ENCODE results near the gene EEF1AKMT1. TPM values are rescaled to one million over a fixed set of nuclear protein-coding genes. Genes with fewer than 3 reads are reported as not detected.

EEF1AKMT1 gene
- total and polyA plus RNA-seq, 10 of the 15 experiments (the other 5 are each of a cell fraction or from before 2014, with no cell fraction given) = 7.9 to 44.5 (median 11.0) TPM

- Histone ChIP-seq H3K36me3 (ENCODE audit: control insufficient read depth in 2 of 2, insufficient read depth in 2 of 2, low read length in 1 of 2) (no peaks in the 10 kb centered on the region), H3K27me3 (replicated peaks in 1 of 2; ENCODE audit: control insufficient read depth in 2 of 2, insufficient read depth in 2 of 2, low read length in 1 of 2) (no peaks in the 10 kb centered on the region), H3K4me3 (no peak overlapping the region), H3K4me1 (ENCODE audit: control insufficient read depth, insufficient read depth, low read length) (no peaks in the 10 kb centered on the region), H2AFZ (ENCODE audit: control insufficient read depth, low read depth, low read length) (no peak overlapping the region), H3K4me2 (ENCODE audit: control insufficient read depth, insufficient read depth) (no peak overlapping the region), H3K9ac (ENCODE audit: control insufficient read depth, insufficient read depth, low read length) (no peak overlapping the region), H3K9me3 (replicated peaks; ENCODE audit: control insufficient read depth, insufficient read depth, low read length) (no peaks in the 10 kb centered on the region), H4K20me1 (ENCODE audit: control insufficient read depth, insufficient read depth) (no peaks in the 10 kb centered on the region), H3K79me2 (ENCODE audit: control insufficient read depth, insufficient read depth, low read length) (no peaks in the 10 kb centered on the region), H3K27ac (ENCODE audit: control insufficient read depth, insufficient read depth) (no peak overlapping the region)
- POLR2A ChIA-PET = no interaction called here
- BruUV-seq (replicated peaks) = no TSS peak
- SMC1A ChIA-PET (ENCODE audit: uncharacterized antibody, unreplicated experiment) = interaction anchor here (1.2 kb wide), 1 partner anchor 224 kb away, joined by 4 read pairs; no protein-coding TSS in a partner anchor
- CTCF ChIA-PET = interaction anchor here (1.5 to 2.0 kb wide), 4 partner anchors 113 to 223 kb away, joined by 5 to 12 read pairs (median 7); no protein-coding TSS in a partner anchor
- in situ Hi-C loops (cut with MboI) (no loop called here), intact Hi-C loops (cut with micrococcal nuclease; ENCODE audit: unreplicated experiment) (no loop called here)
- DNase-seq (ENCODE audit: low read depth, low spot score) = no peak
- FAIRE-seq = no peak
- RAD21 ChIA-PET (ENCODE audit: unreplicated experiment) = no interaction called here
- TF ChIP-seq SIN3A (IDR thresholded peaks at IDR 0.05; ENCODE audit: low read depth, low read length) = no peak
- TF ChIP-seq YY1 (IDR thresholded peaks at IDR 0.05; ENCODE audit: low read depth, low read length) = no peak
- no peak for TF ChIP-seq ZNF687 (IDR thresholded peaks at IDR 0.05)
- no peak for TF ChIP-seq STAT1 (conservative IDR thresholded peaks at IDR 0.05)
- TF ChIP-seq NR2C1 (IDR thresholded peaks at IDR 0.05) = no peak
- no peak for TF ChIP-seq TCF3 (IDR thresholded peaks at IDR 0.05; ENCODE audit: borderline replicate concordance, insufficient read depth, low read depth, low read length)
- TF ChIP-seq CEBPB (IDR thresholded peaks at IDR 0.05; ENCODE audit: borderline replicate concordance in 1 of 2, low read depth in 2 of 2, low read length in 2 of 2) = no peak
- TF ChIP-seq E2F8 (IDR thresholded peaks at IDR 0.05; ENCODE audit: low read depth, partially characterized antibody) = no peak
- TF ChIP-seq LARP7 (IDR thresholded peaks at IDR 0.05) = no peak
- TF ChIP-seq FOXK2 (IDR thresholded peaks at IDR 0.05) = no peak
- TF ChIP-seq RFX5 (IDR thresholded peaks at IDR 0.05; ENCODE audit: low read depth, low read length) = no peak
- ATAC-seq = no peak
- 56% methylated on average over 6 of the region's 6 CpGs for WGBS (ENCODE audit: insufficient coverage, insufficient replicate concordance, low lambda C conversion rate, missing lambda C conversion rate)
Observed at GRCh38 chr13:20715330-20715712, 58.4 kb downstream of the EEF1AKMT1 start.

Data from GM12878 (cell line).